Measurements from ENCODE around the gene CDCA7.
"Not testable (repeated sequence)": the region's sequence is repeated elsewhere in the genome, so short reads cannot be mapped to it uniquely, and the experiment has no call there.

Gene CDCA7

GRCh38 chr2:173371023-173371422 lies 16.4 kb downstream of the CDCA7 start:
- H3K27me3 ChIP-seq (ENCODE audit: insufficient read depth, poor library complexity, severe bottlenecking): no peaks in the 10 kb centered on the region
- no peak overlapping the region for H3K4me3 ChIP-seq (replicated peaks; ENCODE audit: insufficient read depth, low read length)
- no peak for DNase-seq (ENCODE audit: low read depth in 1 of 2, low spot score in 1 of 2)
- no peak overlapping the region for H3K27ac ChIP-seq (replicated peaks)
- TF ChIP-seq CTCF (IDR thresholded peaks at IDR 0.05; ENCODE audit: insufficient read depth, low read length) (no peak), POLR2AphosphoS5 (IDR thresholded peaks at IDR 0.05; ENCODE audit: low read depth) (no peak), SPI1 (IDR thresholded peaks at IDR 0.05; ENCODE audit: borderline replicate concordance, low read depth) (no peak), GABPA (IDR thresholded peaks at IDR 0.05; ENCODE audit: low read depth) (no peak)
- TF ChIP-seq, protein P1, sequence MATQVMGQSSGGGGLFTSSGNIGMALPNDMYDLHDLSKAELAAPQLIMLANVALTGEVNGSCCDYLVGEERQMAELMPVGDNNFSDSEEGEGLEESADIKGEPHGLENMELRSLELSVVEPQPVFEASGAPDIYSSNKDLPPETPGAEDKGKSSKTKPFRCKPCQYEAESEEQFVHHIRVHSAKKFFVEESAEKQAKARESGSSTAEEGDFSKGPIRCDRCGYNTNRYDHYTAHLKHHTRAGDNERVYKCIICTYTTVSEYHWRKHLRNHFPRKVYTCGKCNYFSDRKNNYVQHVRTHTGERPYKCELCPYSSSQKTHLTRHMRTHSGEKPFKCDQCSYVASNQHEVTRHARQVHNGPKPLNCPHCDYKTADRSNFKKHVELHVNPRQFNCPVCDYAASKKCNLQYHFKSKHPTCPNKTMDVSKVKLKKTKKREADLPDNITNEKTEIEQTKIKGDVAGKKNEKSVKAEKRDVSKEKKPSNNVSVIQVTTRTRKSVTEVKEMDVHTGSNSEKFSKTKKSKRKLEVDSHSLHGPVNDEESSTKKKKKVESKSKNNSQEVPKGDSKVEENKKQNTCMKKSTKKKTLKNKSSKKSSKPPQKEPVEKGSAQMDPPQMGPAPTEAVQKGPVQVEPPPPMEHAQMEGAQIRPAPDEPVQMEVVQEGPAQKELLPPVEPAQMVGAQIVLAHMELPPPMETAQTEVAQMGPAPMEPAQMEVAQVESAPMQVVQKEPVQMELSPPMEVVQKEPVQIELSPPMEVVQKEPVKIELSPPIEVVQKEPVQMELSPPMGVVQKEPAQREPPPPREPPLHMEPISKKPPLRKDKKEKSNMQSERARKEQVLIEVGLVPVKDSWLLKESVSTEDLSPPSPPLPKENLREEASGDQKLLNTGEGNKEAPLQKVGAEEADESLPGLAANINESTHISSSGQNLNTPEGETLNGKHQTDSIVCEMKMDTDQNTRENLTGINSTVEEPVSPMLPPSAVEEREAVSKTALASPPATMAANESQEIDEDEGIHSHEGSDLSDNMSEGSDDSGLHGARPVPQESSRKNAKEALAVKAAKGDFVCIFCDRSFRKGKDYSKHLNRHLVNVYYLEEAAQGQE (IDR thresholded peaks at IDR 0.05; ENCODE audit: insufficient replicate concordance, low read depth): no peak

DNA sequence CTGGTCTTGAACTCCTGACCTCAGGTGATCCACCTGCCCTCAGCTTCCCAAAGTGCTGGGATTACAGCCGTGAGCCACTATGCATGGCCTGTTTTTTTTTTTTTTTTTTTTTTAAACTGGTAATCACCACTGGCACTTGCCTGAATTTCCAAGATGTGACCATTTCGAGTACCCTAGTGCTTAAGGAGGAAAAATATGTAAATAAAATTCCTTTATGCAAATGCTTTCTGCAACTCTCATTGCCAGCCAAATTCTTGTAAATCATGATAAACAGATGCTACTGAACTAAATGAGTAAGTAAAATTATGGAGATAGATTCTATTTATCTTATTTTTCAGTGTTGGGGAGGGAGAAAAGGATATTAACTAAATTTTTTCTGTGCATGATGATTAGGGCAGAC lies 18.6 kb downstream of the CDCA7 start:
- H3K4me3 ChIP-seq (replicated peaks; ENCODE audit: insufficient read depth, low read length): no peak overlapping the region
- DNase-seq (ENCODE audit: low read depth in 1 of 2, low spot score in 1 of 2): no peak
- H3K27me3 ChIP-seq (ENCODE audit: insufficient read depth, poor library complexity, severe bottlenecking): no peaks in the 10 kb centered on the region
- no peak overlapping the region for H3K27ac ChIP-seq (replicated peaks)
- TF ChIP-seq GABPA (IDR thresholded peaks at IDR 0.05; ENCODE audit: low read depth) (no peak), POLR2AphosphoS5 (IDR thresholded peaks at IDR 0.05; ENCODE audit: low read depth) (no peak), SPI1 (IDR thresholded peaks at IDR 0.05; ENCODE audit: borderline replicate concordance, low read depth) (no peak), CTCF (IDR thresholded peaks at IDR 0.05; ENCODE audit: insufficient read depth, low read length) (no peak)
- TF ChIP-seq, protein P1 (IDR thresholded peaks at IDR 0.05; ENCODE audit: insufficient replicate concordance, low read depth): no peak

DNA sequence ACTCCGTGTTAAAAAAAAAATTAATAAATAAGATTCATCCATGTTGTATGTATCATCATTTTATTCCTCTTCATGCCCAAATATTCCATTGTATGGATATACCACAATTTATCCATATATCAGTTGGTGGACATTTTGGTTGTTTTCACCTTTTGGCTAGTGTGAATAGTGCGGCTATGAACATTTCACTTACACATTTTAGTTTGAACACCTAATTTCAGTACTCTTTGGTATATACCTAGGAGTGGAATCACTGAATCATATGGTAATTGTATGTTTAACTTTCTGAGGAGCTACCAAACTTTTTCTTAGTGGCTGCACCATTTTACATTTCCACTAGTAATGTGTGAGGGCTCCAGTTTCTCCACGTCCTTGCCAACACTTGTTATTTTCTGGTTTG lies 20.0 kb downstream of the CDCA7 start:
- Histone ChIP-seq H3K4me3 (replicated peaks; ENCODE audit: insufficient read depth, low read length) (no peak overlapping the region), H3K27ac (replicated peaks) (no peak overlapping the region), H3K27me3 (ENCODE audit: insufficient read depth, poor library complexity, severe bottlenecking) (no peaks in the 10 kb centered on the region)
- TF ChIP-seq, protein P1 (IDR thresholded peaks at IDR 0.05; ENCODE audit: insufficient replicate concordance, low read depth): no peak
- no peak for TF ChIP-seq SPI1 (IDR thresholded peaks at IDR 0.05; ENCODE audit: borderline replicate concordance, low read depth)
- TF ChIP-seq GABPA (IDR thresholded peaks at IDR 0.05; ENCODE audit: low read depth): no peak
- no peak for TF ChIP-seq CTCF (IDR thresholded peaks at IDR 0.05; ENCODE audit: insufficient read depth, low read length)
- no peak for TF ChIP-seq POLR2AphosphoS5 (IDR thresholded peaks at IDR 0.05; ENCODE audit: low read depth)
- no peak for DNase-seq (ENCODE audit: low read depth in 1 of 2, low spot score in 1 of 2)

- not testable (repeated sequence) for H3K4me3 ChIP-seq (replicated peaks; ENCODE audit: insufficient read depth, low read length); H3K27ac ChIP-seq (replicated peaks); H3K27me3 ChIP-seq (ENCODE audit: insufficient read depth, poor library complexity, severe bottlenecking); DNase-seq (ENCODE audit: low read depth in 1 of 2, low spot score in 1 of 2)
These were observed 30.9 kb downstream of the CDCA7 start for GRCh38 chr2:173385534-173385933.

Data from HL-60 (cell line).